PC-3 (cell line): ENCODE measurements around the gene APBA1.

Experiments used
- CTCF ChIP-seq: fragments of 300-600 bp; sonication (generic); conservative IDR thresholded peaks from 2 replicates; pipeline ENCODE4 v1.5.1; 2017; ENCODE audit warnings: antibody characterized with exemption, low read depth, mild to moderate bottlenecking, low read length
- EZH2phosphoT487 ChIP-seq: fragments of 300-600 bp; sonication (generic); IDR thresholded peaks from 2 replicates; pipeline ENCODE4 v1.6.1; 2018; ENCODE audit warnings: mild to moderate bottlenecking, antibody characterized with exemption, low read length, borderline replicate concordance

- TF ChIP-seq CTCF = no peak
- TF ChIP-seq EZH2phosphoT487 = no peak
These were observed 47.2 kb upstream of the APBA1 start for GRCh38 chr9:69719367-69719766.
